ENCODE data around the gene HIVEP2.

Gene HIVEP2

GRCh38 chr6:142855893-142856623 is 88.9 kb downstream of the HIVEP2 start:
- Histone ChIP-seq H3K27ac (ENCODE audit: low read length) (no peak overlapping the region), H3K36me3 (ENCODE audit: insufficient read depth, low read depth, low read length) (no peaks in the 10 kb centered on the region), H3K4me1 (ENCODE audit: insufficient read depth, low read length) (peaks cover 29% of the 10 kb centered on the region), H3K4me3 (ENCODE audit: low read length) (no peak overlapping the region), H3K27me3 (ENCODE audit: insufficient read depth, low read length) (no peaks in the 10 kb centered on the region), H3K9me3 (ENCODE audit: insufficient read depth, low read depth, low read length) (no peaks in the 10 kb centered on the region), H3K9ac (ENCODE audit: low read depth, low read length) (no peak overlapping the region)

- Histone ChIP-seq H3K4me1 (ENCODE audit: insufficient read depth, low read length) (peaks cover 26% of the 10 kb centered on the region), H3K9me3 (ENCODE audit: insufficient read depth, low read depth, low read length) (no peaks in the 10 kb centered on the region), H3K36me3 (ENCODE audit: insufficient read depth, low read depth, low read length) (no peaks in the 10 kb centered on the region), H3K4me3 (ENCODE audit: low read length) (no peak overlapping the region), H3K27ac (ENCODE audit: low read length) (no peak overlapping the region), H3K27me3 (ENCODE audit: insufficient read depth, low read length) (no peaks in the 10 kb centered on the region), H3K9ac (ENCODE audit: low read depth, low read length) (no peak overlapping the region)
Measured at GRCh38 chr6:142854589-142855488, 90.1 kb downstream of the HIVEP2 start.

- Histone ChIP-seq H3K9ac (ENCODE audit: low read depth, low read length) (no peak overlapping the region), H3K4me1 (ENCODE audit: insufficient read depth, low read length) (peaks cover 26% of the 10 kb centered on the region), H3K27ac (ENCODE audit: low read length) (no peak overlapping the region), H3K9me3 (ENCODE audit: insufficient read depth, low read depth, low read length) (no peaks in the 10 kb centered on the region), H3K36me3 (ENCODE audit: insufficient read depth, low read depth, low read length) (no peaks in the 10 kb centered on the region), H3K4me3 (ENCODE audit: low read length) (no peak overlapping the region), H3K27me3 (ENCODE audit: insufficient read depth, low read length) (no peaks in the 10 kb centered on the region)
Measured at GRCh38 chr6:142853244-142854180, 91.5 kb downstream of the HIVEP2 start.

- H3K9me3 ChIP-seq (ENCODE audit: insufficient read depth, low read depth, low read length): no peaks in the 10 kb centered on the region
- H3K27me3 ChIP-seq (ENCODE audit: insufficient read depth, low read length): no peaks in the 10 kb centered on the region
- peaks cover 26% of the 10 kb centered on the region for H3K4me1 ChIP-seq (ENCODE audit: insufficient read depth, low read length)
- H3K36me3 ChIP-seq (ENCODE audit: insufficient read depth, low read depth, low read length): no peaks in the 10 kb centered on the region
- no peak overlapping the region for H3K27ac ChIP-seq (ENCODE audit: low read length)
- no peak overlapping the region for H3K4me3 ChIP-seq (ENCODE audit: low read length)
- no peak overlapping the region for H3K9ac ChIP-seq (ENCODE audit: low read depth, low read length)
Measured at GRCh38 chr6:142851601-142852000, 93.4 kb downstream of the HIVEP2 start.

- Histone ChIP-seq H3K9ac (ENCODE audit: low read depth, low read length) (no peak overlapping the region), H3K27ac (ENCODE audit: low read length) (no peak overlapping the region), H3K9me3 (ENCODE audit: insufficient read depth, low read depth, low read length) (no peaks in the 10 kb centered on the region), H3K4me3 (ENCODE audit: low read length) (no peak overlapping the region), H3K36me3 (ENCODE audit: insufficient read depth, low read depth, low read length) (no peaks in the 10 kb centered on the region), H3K27me3 (ENCODE audit: insufficient read depth, low read length) (no peaks in the 10 kb centered on the region), H3K4me1 (ENCODE audit: insufficient read depth, low read length) (peaks cover 27% of the 10 kb centered on the region)
Measured at GRCh38 chr6:142850679-142851423, 94.1 kb downstream of the HIVEP2 start.

GRCh38 chr6:142848976-142849375 is 96.0 kb downstream of the HIVEP2 start:
- Histone ChIP-seq H3K36me3 (ENCODE audit: insufficient read depth, low read depth, low read length) (no peaks in the 10 kb centered on the region), H3K27ac (ENCODE audit: low read length) (no peak overlapping the region), H3K27me3 (ENCODE audit: insufficient read depth, low read length) (no peaks in the 10 kb centered on the region), H3K4me1 (ENCODE audit: insufficient read depth, low read length) (peaks cover 30% of the 10 kb centered on the region), H3K9me3 (ENCODE audit: insufficient read depth, low read depth, low read length) (no peaks in the 10 kb centered on the region), H3K9ac (ENCODE audit: low read depth, low read length) (no peak overlapping the region), H3K4me3 (ENCODE audit: low read length) (no peak overlapping the region)

- H3K9ac ChIP-seq (ENCODE audit: low read depth, low read length): no peak overlapping the region
- H3K4me1 ChIP-seq (ENCODE audit: insufficient read depth, low read length): peaks cover 33% of the 10 kb centered on the region
- H3K27ac ChIP-seq (ENCODE audit: low read length): no peak overlapping the region
- H3K4me3 ChIP-seq (ENCODE audit: low read length): no peak overlapping the region
- no peaks in the 10 kb centered on the region for H3K36me3 ChIP-seq (ENCODE audit: insufficient read depth, low read depth, low read length)
- H3K27me3 ChIP-seq (ENCODE audit: insufficient read depth, low read length): no peaks in the 10 kb centered on the region
- no peaks in the 10 kb centered on the region for H3K9me3 ChIP-seq (ENCODE audit: insufficient read depth, low read depth, low read length)
Measured at GRCh38 chr6:142848156-142848555, 96.8 kb downstream of the HIVEP2 start.

- H3K4me1 ChIP-seq (ENCODE audit: insufficient read depth, low read length): peaks cover 39% of the 10 kb centered on the region
- H3K9ac ChIP-seq (ENCODE audit: low read depth, low read length): no peak overlapping the region
- H3K27ac ChIP-seq (ENCODE audit: low read length): no peak overlapping the region
- H3K9me3 ChIP-seq (ENCODE audit: insufficient read depth, low read depth, low read length): no peaks in the 10 kb centered on the region
- no peak overlapping the region for H3K4me3 ChIP-seq (ENCODE audit: low read length)
- no peaks in the 10 kb centered on the region for H3K36me3 ChIP-seq (ENCODE audit: insufficient read depth, low read depth, low read length)
- H3K27me3 ChIP-seq (ENCODE audit: insufficient read depth, low read length): no peaks in the 10 kb centered on the region
Measured at GRCh38 chr6:142846883-142847287, 98.1 kb downstream of the HIVEP2 start.

GRCh38 chr6:142846459-142846831 is 98.5 kb downstream of the HIVEP2 start:
- Histone ChIP-seq H3K27ac (ENCODE audit: low read length) (no peak overlapping the region), H3K4me1 (ENCODE audit: insufficient read depth, low read length) (peaks cover 42% of the 10 kb centered on the region), H3K9me3 (ENCODE audit: insufficient read depth, low read depth, low read length) (no peaks in the 10 kb centered on the region), H3K36me3 (ENCODE audit: insufficient read depth, low read depth, low read length) (no peaks in the 10 kb centered on the region), H3K27me3 (ENCODE audit: insufficient read depth, low read length) (no peaks in the 10 kb centered on the region), H3K4me3 (ENCODE audit: low read length) (no peak overlapping the region), H3K9ac (ENCODE audit: low read depth, low read length) (no peak overlapping the region)

- peak overlapping the region; percentile 38; the same call in 1 of the 2 replicates for H3K4me3 ChIP-seq (ENCODE audit: low read length)
- H3K27me3 ChIP-seq (ENCODE audit: insufficient read depth, low read length): no peaks in the 10 kb centered on the region
- peak overlapping the region; percentile 15; the same call in 1 of the 2 replicates for H3K9ac ChIP-seq (ENCODE audit: low read depth, low read length)
- H3K9me3 ChIP-seq (ENCODE audit: insufficient read depth, low read depth, low read length): no peaks in the 10 kb centered on the region
- H3K4me1 ChIP-seq (ENCODE audit: insufficient read depth, low read length): peaks cover 42% of the 10 kb centered on the region
- no peaks in the 10 kb centered on the region for H3K36me3 ChIP-seq (ENCODE audit: insufficient read depth, low read depth, low read length)
- no peak overlapping the region for H3K27ac ChIP-seq (ENCODE audit: low read length)
Measured at GRCh38 chr6:142845624-142846458, 99.1 kb downstream of the HIVEP2 start.

Measured in iPS-20b (cell line).